Measurements from ENCODE around the gene EPB41L4B. TPM values are rescaled to one million over a fixed set of nuclear protein-coding genes. Genes with fewer than 3 reads are reported as not detected.

Gene EPB41L4B
- total and polyA plus RNA-seq, 2 of the 4 experiments (the other 2 are of a cell fraction) = 0.36 to 0.54 TPM

- H2AFZ ChIP-seq (replicated peaks; ENCODE audit: low read length, poor library complexity) = no peak overlapping the region
- no peak overlapping the region for H4K8ac ChIP-seq (ENCODE audit: low read depth in 2 of 2, low read length in 2 of 2)
- H3K4me2 ChIP-seq (ENCODE audit: low read depth, low read length) = peak overlapping the region; percentile 28; the same call in 1 of the 2 replicates
- BruUV-seq (replicated peaks) = no TSS peak
- no peak for TF ChIP-seq CEBPB (IDR thresholded peaks at IDR 0.05; ENCODE audit: low read depth, low read length)
- no peak for TF ChIP-seq BHLHE40 (IDR thresholded peaks at IDR 0.05; ENCODE audit: low read depth, low read length)
- TF ChIP-seq, protein P1, sequence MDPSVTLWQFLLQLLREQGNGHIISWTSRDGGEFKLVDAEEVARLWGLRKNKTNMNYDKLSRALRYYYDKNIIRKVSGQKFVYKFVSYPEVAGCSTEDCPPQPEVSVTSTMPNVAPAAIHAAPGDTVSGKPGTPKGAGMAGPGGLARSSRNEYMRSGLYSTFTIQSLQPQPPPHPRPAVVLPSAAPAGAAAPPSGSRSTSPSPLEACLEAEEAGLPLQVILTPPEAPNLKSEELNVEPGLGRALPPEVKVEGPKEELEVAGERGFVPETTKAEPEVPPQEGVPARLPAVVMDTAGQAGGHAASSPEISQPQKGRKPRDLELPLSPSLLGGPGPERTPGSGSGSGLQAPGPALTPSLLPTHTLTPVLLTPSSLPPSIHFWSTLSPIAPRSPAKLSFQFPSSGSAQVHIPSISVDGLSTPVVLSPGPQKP (IDR thresholded peaks at IDR 0.05; ENCODE audit: borderline replicate concordance, low read depth, low read length) = no peak
- no peak for TF ChIP-seq MXI1 (IDR thresholded peaks at IDR 0.05; ENCODE audit: borderline replicate concordance, low read depth, low read length)
- TF ChIP-seq, protein P2, sequence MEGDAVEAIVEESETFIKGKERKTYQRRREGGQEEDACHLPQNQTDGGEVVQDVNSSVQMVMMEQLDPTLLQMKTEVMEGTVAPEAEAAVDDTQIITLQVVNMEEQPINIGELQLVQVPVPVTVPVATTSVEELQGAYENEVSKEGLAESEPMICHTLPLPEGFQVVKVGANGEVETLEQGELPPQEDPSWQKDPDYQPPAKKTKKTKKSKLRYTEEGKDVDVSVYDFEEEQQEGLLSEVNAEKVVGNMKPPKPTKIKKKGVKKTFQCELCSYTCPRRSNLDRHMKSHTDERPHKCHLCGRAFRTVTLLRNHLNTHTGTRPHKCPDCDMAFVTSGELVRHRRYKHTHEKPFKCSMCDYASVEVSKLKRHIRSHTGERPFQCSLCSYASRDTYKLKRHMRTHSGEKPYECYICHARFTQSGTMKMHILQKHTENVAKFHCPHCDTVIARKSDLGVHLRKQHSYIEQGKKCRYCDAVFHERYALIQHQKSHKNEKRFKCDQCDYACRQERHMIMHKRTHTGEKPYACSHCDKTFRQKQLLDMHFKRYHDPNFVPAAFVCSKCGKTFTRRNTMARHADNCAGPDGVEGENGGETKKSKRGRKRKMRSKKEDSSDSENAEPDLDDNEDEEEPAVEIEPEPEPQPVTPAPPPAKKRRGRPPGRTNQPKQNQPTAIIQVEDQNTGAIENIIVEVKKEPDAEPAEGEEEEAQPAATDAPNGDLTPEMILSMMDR (conservative IDR thresholded peaks at IDR 0.05; ENCODE audit: low read depth, low read length) = no peak
- TF ChIP-seq FOS (IDR thresholded peaks at IDR 0.05; ENCODE audit: low read depth, low read length) = no peak
- H3K9ac ChIP-seq (ENCODE audit: low read depth, low read length) = no peak overlapping the region
- H2BK5ac ChIP-seq (ENCODE audit: low read depth, low read length, poor library complexity, severe bottlenecking) = no peak overlapping the region
- no peak overlapping the region for H3K14ac ChIP-seq (replicated peaks; ENCODE audit: low read depth, low read length)
- no peak overlapping the region for H2BK15ac ChIP-seq (ENCODE audit: low read depth, low read length)
- H3K27ac ChIP-seq (ENCODE audit: insufficient read depth, low read length) = no peak overlapping the region
- no peak for ATAC-seq (ENCODE audit: low read depth)
- H3K56ac ChIP-seq (ENCODE audit: extremely low read depth, insufficient read depth, low read length) = no peak overlapping the region; the same call in 1 of the 2 replicates
- WGBS, 2 experiments (ENCODE audit: extremely low coverage in 2 of 2, insufficient read length in 1 of 2) = no CpG with 5 or more reads among the region's 7 CpGs
- no peaks in the 10 kb centered on the region for H3K9me1 ChIP-seq (ENCODE audit: insufficient read depth, low read length)
- H2AK9ac ChIP-seq (replicated peaks; ENCODE audit: low read depth, low read length, poor library complexity) = no peak overlapping the region
- CTCF ChIA-PET = no interaction called here
- H3K4ac ChIP-seq (ENCODE audit: low read depth, low read length) = no peak overlapping the region
- no peak overlapping the region for H3K18ac ChIP-seq (ENCODE audit: low read depth, low read length)
- dilution Hi-C loops (cut with HindIII; ENCODE audit: low sequenced_read_pairs, unreplicated experiment) (no loop called here), intact Hi-C loops (cut with micrococcal nuclease) (no loop called here), in situ Hi-C loops (cut with MboI; ENCODE audit: low sequenced_read_pairs) (loop anchor here (25.0 kb wide), 2 partner anchors 124 to 249 kb away; no protein-coding TSS in a partner anchor)
- DNase-seq = no peak
- no peak overlapping the region for H2AK5ac ChIP-seq (ENCODE audit: low read depth, low read length)
- H3K36me3 ChIP-seq (ENCODE audit: control insufficient read depth, insufficient read depth, low read length) = no peaks in the 10 kb centered on the region
- no peaks in the 10 kb centered on the region for H3K79me1 ChIP-seq (ENCODE audit: low read depth in 1 of 2, low read length in 2 of 2)
- no peaks in the 10 kb centered on the region for H4K20me1 ChIP-seq (ENCODE audit: insufficient read depth, low read length)
- no peak overlapping the region for H2BK120ac ChIP-seq (ENCODE audit: low read depth, low read length)
- no peak overlapping the region for H2BK20ac ChIP-seq (ENCODE audit: low read depth, low read length)
- H3K9me3 ChIP-seq (ENCODE audit: control insufficient read depth, insufficient read depth, low read length) = no peaks in the 10 kb centered on the region
- H4K5ac ChIP-seq (ENCODE audit: low read depth, low read length) = no peak overlapping the region
- POLR2A ChIA-PET (ENCODE audit: unreplicated experiment) = no interaction called here
- H3K4me1 ChIP-seq (ENCODE audit: control insufficient read depth, insufficient read depth, low read length) = peaks cover 4% of the 10 kb centered on the region
- no peak overlapping the region for H4K91ac ChIP-seq (ENCODE audit: insufficient read depth, low read depth, low read length)
- H3K23ac ChIP-seq (ENCODE audit: low read depth, low read length) = no peak overlapping the region
- peaks cover 28% of the 10 kb centered on the region for H3K27me3 ChIP-seq (ENCODE audit: control insufficient read depth, insufficient read depth, low read length)
- H3K4me3 ChIP-seq (ENCODE audit: insufficient read depth, low read depth, low read length) = no peak overlapping the region
Observed at GRCh38 chr9:109311731-109312130, 9.1 kb downstream of the EPB41L4B start.

All from IMR-90 (cell line).